ENCODE measurements around the gene FAM204A.

The FAM204A gene

GRCh38 chr10:118314882-118315281 is 27.2 kb downstream of the FAM204A start:
- TF ChIP-seq CTCF (IDR thresholded peaks at IDR 0.05; ENCODE audit: low read depth, low read length) = no peak
- no peak for DNase-seq (ENCODE audit: extremely low read depth, low read depth)

DNA sequence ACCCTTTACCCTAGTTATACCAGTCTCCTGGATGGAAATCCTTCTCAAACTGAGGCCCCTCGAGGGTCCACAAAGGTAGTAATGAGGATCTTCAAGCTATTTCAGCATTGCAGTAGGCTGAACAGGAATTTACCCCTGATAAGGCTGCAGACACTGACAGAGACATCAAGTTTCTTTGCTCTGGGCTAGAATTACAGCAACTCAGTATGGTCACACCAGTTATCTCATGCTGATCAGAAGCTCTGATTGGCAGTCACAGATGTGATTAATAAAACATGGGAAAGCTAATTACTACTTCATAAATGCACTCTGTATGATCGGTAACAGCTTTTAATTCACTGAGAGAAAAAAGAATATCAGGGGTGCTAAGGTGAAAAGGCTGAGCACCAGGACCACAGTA is 30.6 kb downstream of the FAM204A start:
- no peak for TF ChIP-seq CTCF (IDR thresholded peaks at IDR 0.05; ENCODE audit: low read depth, low read length)
- DNase-seq (ENCODE audit: extremely low read depth, low read depth) = no peak

GRCh38 chr10:118310822-118311221 is 31.3 kb downstream of the FAM204A start:
- no peak for TF ChIP-seq CTCF (IDR thresholded peaks at IDR 0.05; ENCODE audit: low read depth, low read length)
- peak; percentile 22 for DNase-seq (ENCODE audit: extremely low read depth, low read depth)

DNA sequence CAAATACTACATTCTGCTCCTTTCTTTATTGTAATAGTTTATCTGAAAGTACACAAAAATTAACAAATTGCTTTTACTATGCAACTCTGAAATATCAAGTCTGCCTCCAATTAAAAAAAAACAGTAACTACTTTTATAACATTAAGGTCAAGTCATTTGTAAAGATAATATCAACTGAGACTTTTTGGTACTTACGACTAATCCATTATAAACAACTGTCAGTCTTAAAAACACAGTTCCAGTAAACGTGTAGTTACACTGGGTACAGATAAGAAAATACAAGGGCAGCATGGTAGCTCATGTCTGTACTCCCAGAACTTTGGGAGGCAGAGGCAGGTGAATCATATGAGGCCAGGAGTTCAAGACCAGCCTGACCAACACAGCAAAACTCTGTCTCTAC is 32.2 kb downstream of the FAM204A start:
- TF ChIP-seq CTCF (IDR thresholded peaks at IDR 0.05; ENCODE audit: low read depth, low read length) = no peak
- no peak for DNase-seq (ENCODE audit: extremely low read depth, low read depth)

DNA sequence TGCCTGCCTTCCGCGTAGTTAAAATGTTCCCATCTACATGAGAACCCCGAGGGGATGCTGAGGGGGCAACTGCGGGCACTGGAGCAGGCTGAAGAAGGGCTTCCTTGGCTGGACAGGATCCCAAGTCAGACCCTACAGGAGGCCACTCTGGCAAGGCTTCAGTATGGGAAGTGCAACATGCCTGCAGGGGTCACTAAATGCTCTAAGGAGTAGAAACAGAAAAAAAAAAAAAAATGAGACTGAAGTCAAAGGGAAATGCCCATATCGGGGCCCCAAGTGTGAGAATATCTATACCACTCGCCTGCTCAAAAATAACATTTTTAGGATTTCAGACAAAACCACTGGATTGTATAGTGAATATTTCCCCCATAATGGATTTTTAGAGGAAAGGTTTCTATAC is 33.5 kb downstream of the FAM204A start:
- no peak for TF ChIP-seq CTCF (IDR thresholded peaks at IDR 0.05; ENCODE audit: low read depth, low read length)
- DNase-seq (ENCODE audit: extremely low read depth, low read depth) = no peak

GRCh38 chr10:118307859-118308258 is 34.3 kb downstream of the FAM204A start:
- DNase-seq (ENCODE audit: extremely low read depth, low read depth) = no peak

GRCh38 chr10:118307220-118307619 is 34.9 kb downstream of the FAM204A start:
- TF ChIP-seq CTCF (IDR thresholded peaks at IDR 0.05; ENCODE audit: low read depth, low read length) = no peak
- DNase-seq (ENCODE audit: extremely low read depth, low read depth) = peak; percentile 4

More at GRCh38 chr10:118307859-118308258, 34.3 kb downstream of the FAM204A start:
- no peak for TF ChIP-seq CTCF (IDR thresholded peaks at IDR 0.05; ENCODE audit: low read depth, low read length)

All from AG09319 (cell line).